ENCODE measurements around the gene NRP1. TPM values are rescaled to one million over a fixed set of nuclear protein-coding genes. Genes with fewer than 3 reads are reported as not detected.

The NRP1 gene
- total and polyA plus RNA-seq, 10 donors, result 4.8 to 202 (median 138) TPM

- H3K27me3 ChIP-seq (replicated peaks in 1 of 7), result no peaks in the 10 kb centered on the region
- H3K4me1 ChIP-seq, result peaks cover 4 to 32% (median 17%) of the 10 kb centered on the region in 6 donors
- 60 to 78% (median 69%) methylated on average over 3 of the region's 3 CpGs for WGBS, 5 donors
- no peak for DNase-seq
- no peak overlapping the region for H3K4me3 ChIP-seq
- H3K9me3 ChIP-seq, result peaks cover 0 to 7% (median 0%) of the 10 kb centered on the region in 8 donors
- peak overlapping the region in 1 of 8 donors; percentile 45 for H3K27ac ChIP-seq
- TF ChIP-seq POLR2AphosphoS5 (IDR thresholded peaks at IDR 0.05), result no peak
- TF ChIP-seq, protein P1, sequence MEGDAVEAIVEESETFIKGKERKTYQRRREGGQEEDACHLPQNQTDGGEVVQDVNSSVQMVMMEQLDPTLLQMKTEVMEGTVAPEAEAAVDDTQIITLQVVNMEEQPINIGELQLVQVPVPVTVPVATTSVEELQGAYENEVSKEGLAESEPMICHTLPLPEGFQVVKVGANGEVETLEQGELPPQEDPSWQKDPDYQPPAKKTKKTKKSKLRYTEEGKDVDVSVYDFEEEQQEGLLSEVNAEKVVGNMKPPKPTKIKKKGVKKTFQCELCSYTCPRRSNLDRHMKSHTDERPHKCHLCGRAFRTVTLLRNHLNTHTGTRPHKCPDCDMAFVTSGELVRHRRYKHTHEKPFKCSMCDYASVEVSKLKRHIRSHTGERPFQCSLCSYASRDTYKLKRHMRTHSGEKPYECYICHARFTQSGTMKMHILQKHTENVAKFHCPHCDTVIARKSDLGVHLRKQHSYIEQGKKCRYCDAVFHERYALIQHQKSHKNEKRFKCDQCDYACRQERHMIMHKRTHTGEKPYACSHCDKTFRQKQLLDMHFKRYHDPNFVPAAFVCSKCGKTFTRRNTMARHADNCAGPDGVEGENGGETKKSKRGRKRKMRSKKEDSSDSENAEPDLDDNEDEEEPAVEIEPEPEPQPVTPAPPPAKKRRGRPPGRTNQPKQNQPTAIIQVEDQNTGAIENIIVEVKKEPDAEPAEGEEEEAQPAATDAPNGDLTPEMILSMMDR (IDR thresholded peaks at IDR 0.05 in 8 of 11, conservative IDR thresholded peaks at IDR 0.05 in 3 of 11), result no peak
- TF ChIP-seq POLR2A (IDR thresholded peaks at IDR 0.05), result no peak
- H3K36me3 ChIP-seq, result peaks cover 0 to 77% (median 11%) of the 10 kb centered on the region in 6 donors
- intact Hi-C loops (cut with DNase I; ENCODE audit: low total_unique reads), result no loop called here
These were observed 81.7 kb downstream of the NRP1 start for GRCh38 chr10:33252794-33253203.

DNA sequence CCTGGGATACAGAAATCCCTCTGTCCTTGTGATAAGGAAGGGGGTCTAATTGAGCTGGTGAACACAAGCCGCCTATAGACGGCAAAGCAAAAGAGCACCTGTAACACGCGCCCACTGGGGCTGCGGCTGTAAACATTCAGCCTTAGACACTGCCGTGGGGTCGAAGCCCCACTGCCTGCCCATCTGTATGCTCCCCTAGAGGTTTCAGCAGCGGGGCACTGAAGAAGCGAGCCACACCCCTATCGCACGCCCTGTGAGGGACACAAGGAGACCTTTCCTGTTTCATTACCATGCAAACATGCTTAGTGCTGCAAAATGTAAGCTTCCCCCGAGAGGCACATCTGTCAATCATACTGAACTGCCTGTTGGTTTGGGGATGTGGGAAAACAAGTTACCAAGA, 82.1 kb downstream of the NRP1 start:
- peak overlapping the region in 1 of 8 donors; percentile 31 for H3K27ac ChIP-seq

GRCh38 chr10:33249659-33250345, 84.7 kb downstream of the NRP1 start:
- peaks cover 0 to 67% (median 8%) of the 10 kb centered on the region in 6 donors for H3K36me3 ChIP-seq
- TF ChIP-seq POLR2AphosphoS5 (IDR thresholded peaks at IDR 0.05) (peak in 1 of 3 donors; percentile 27), POLR2A (IDR thresholded peaks at IDR 0.05) (no peak)

More for the DNA sequence above, 82.1 kb downstream of the NRP1 start:
- Histone ChIP-seq H3K9me3 (peaks cover 0 to 7% (median 0%) of the 10 kb centered on the region in 8 donors), H3K36me3 (peaks cover 0 to 78% (median 11%) of the 10 kb centered on the region in 6 donors), H3K27me3 (replicated peaks in 1 of 7) (no peaks in the 10 kb centered on the region), H3K4me3 (no peak overlapping the region), H3K4me1 (peaks cover 4 to 32% (median 18%) of the 10 kb centered on the region in 6 donors)
- peak in 1 of 3 donors; percentile 31 for TF ChIP-seq POLR2AphosphoS5 (IDR thresholded peaks at IDR 0.05)
- TF ChIP-seq, protein P1 (IDR thresholded peaks at IDR 0.05 in 8 of 11, conservative IDR thresholded peaks at IDR 0.05 in 3 of 11), result no peak
- no peak for DNase-seq
- 84 to 90% (median 89%) methylated on average over 12 of the region's 12 CpGs for WGBS, 5 donors
- intact Hi-C loops (cut with DNase I; ENCODE audit: low total_unique reads), result no loop called here

GRCh38 chr10:33249137-33249536, 85.3 kb downstream of the NRP1 start:
- intact Hi-C loops (cut with DNase I; ENCODE audit: low total_unique reads), result no loop called here
- WGBS, 5 donors, result 48 to 66% (median 56%) methylated on average over 8 of the region's 8 CpGs
- H3K27me3 ChIP-seq (replicated peaks in 1 of 7), result no peaks in the 10 kb centered on the region
- no peak for DNase-seq
- peak overlapping the region in 7 of 8 donors; percentile 41 to 72 (median 59) for H3K27ac ChIP-seq
- no peak overlapping the region for H3K4me3 ChIP-seq
- H3K36me3 ChIP-seq, result peaks cover 0 to 60% (median 8%) of the 10 kb centered on the region in 6 donors
- H3K4me1 ChIP-seq, result peaks cover 4 to 42% (median 28%) of the 10 kb centered on the region in 6 donors
- TF ChIP-seq, protein P1 (IDR thresholded peaks at IDR 0.05 in 8 of 11, conservative IDR thresholded peaks at IDR 0.05 in 3 of 11), result no peak
- TF ChIP-seq POLR2AphosphoS5 (IDR thresholded peaks at IDR 0.05) (no peak), POLR2A (IDR thresholded peaks at IDR 0.05) (no peak)
- peaks cover 0 to 7% (median 0%) of the 10 kb centered on the region in 8 donors for H3K9me3 ChIP-seq

More at GRCh38 chr10:33249659-33250345, 84.7 kb downstream of the NRP1 start:
- H3K9me3 ChIP-seq, result peaks cover 0 to 7% (median 0%) of the 10 kb centered on the region in 8 donors
- peaks cover 4 to 36% (median 23%) of the 10 kb centered on the region in 6 donors for H3K4me1 ChIP-seq
- H3K27me3 ChIP-seq (replicated peaks in 1 of 7), result no peaks in the 10 kb centered on the region
- 19 to 30% (median 23%) methylated on average over 7 of the region's 7 CpGs for WGBS, 5 donors
- peak overlapping the region in 7 of 8 donors; percentile 41 to 72 (median 59) for H3K27ac ChIP-seq
- intact Hi-C loops (cut with DNase I; ENCODE audit: low total_unique reads), result no loop called here
- no peak for DNase-seq
- no peak overlapping the region for H3K4me3 ChIP-seq

Data from spleen (tissue), 11 donors.